DND-41 (cell line): ENCODE data around the gene FBP2.
"Not testable (repeated sequence)": the region's sequence is repeated elsewhere in the genome, so short reads cannot be mapped to it uniquely, and the experiment has no call there.

Experiments used
- ATAC-seq: fragments of 200-7000 bp; cut with Tn5 transposase; 3 replicates; pipeline ENCODE4 v1.9.1; 2021; ENCODE audit warnings: low read depth; ENCODE audit not compliant: insufficient read depth
- DNase-seq: peaks from one replicate; pipeline ENCODE4 v3.0.0-alpha.2; 2020
- H2AFZ ChIP-seq: 2 replicates; pipeline ENCODE4 v1.6.0; 2012; ENCODE audit warnings: low read depth, low read length
- H3K27ac ChIP-seq: 2 replicates; pipeline ENCODE4 v1.5.1; 2012; ENCODE audit warnings: low read length, inconsistent platforms
- H3K27me3 ChIP-seq: fragments of 200-600 bp; sonication (generic); 2 replicates; pipeline ENCODE4 v1.6.0; 2012; ENCODE audit warnings: low read length, mild to moderate bottlenecking, inconsistent platforms; ENCODE audit not compliant: insufficient read depth, poor library complexity
- H3K36me3 ChIP-seq: 2 replicates; pipeline ENCODE4 v1.5.1; 2012; ENCODE audit warnings: low read length, inconsistent platforms; ENCODE audit not compliant: insufficient read depth
- H3K4me1 ChIP-seq: 2 replicates; pipeline ENCODE4 v1.5.1; 2012; ENCODE audit warnings: mild to moderate bottlenecking, low read length; ENCODE audit not compliant: insufficient read depth
- H3K4me2 ChIP-seq: 2 replicates; pipeline ENCODE4 v1.6.0; 2012; ENCODE audit warnings: mild to moderate bottlenecking, moderate library complexity, low read length, inconsistent platforms; ENCODE audit not compliant: insufficient read depth
- H3K4me3 ChIP-seq, 2 experiments: fragments of 200-600 bp in 1 of 2; shearing (Covaris generic) in 1 of 2; 2 replicates each; pipeline ENCODE4 v1.5.1; 2012 to 2016; ENCODE audit warnings: inconsistent platforms in 2 of 2, low read length in 2 of 2, mild to moderate bottlenecking in 2 of 2, low read depth in 1 of 2, moderate library complexity in 1 of 2
- H3K79me2 ChIP-seq: 2 replicates; pipeline ENCODE4 v1.6.0; 2012; ENCODE audit warnings: low read length, inconsistent platforms; ENCODE audit not compliant: insufficient read depth
- H3K9ac ChIP-seq: 2 replicates; pipeline ENCODE4 v1.6.0; 2012; ENCODE audit warnings: low read depth, mild to moderate bottlenecking, inconsistent platforms, low read length, moderate library complexity
- H3K9me3 ChIP-seq: 2 replicates; pipeline ENCODE4 v1.5.1; 2012; ENCODE audit warnings: low read length, moderate library complexity, mild to moderate bottlenecking, inconsistent platforms; ENCODE audit not compliant: insufficient read depth, severe bottlenecking
- H4K20me1 ChIP-seq: 2 replicates; pipeline ENCODE4 v1.6.0; 2012; ENCODE audit warnings: low read length; ENCODE audit not compliant: insufficient read depth
- EZH2 ChIP-seq: IDR thresholded peaks from 3 replicates; pipeline ENCODE4 v1.6.1; 2012; ENCODE audit warnings: borderline replicate concordance, low read depth, mild to moderate bottlenecking, moderate library complexity, low read length, inconsistent platforms; ENCODE audit not compliant: severe bottlenecking
- TF ChIP-seq, protein P1 (sequence below): IDR thresholded peaks from 2 replicates; pipeline ENCODE4 v1.5.1; 2012; ENCODE audit warnings: borderline replicate concordance, low read length, moderate library complexity, mild to moderate bottlenecking; ENCODE audit not compliant: poor library complexity, severe bottlenecking; ENCODE audit errors: extremely low read depth

FBP2 gene

DNA sequence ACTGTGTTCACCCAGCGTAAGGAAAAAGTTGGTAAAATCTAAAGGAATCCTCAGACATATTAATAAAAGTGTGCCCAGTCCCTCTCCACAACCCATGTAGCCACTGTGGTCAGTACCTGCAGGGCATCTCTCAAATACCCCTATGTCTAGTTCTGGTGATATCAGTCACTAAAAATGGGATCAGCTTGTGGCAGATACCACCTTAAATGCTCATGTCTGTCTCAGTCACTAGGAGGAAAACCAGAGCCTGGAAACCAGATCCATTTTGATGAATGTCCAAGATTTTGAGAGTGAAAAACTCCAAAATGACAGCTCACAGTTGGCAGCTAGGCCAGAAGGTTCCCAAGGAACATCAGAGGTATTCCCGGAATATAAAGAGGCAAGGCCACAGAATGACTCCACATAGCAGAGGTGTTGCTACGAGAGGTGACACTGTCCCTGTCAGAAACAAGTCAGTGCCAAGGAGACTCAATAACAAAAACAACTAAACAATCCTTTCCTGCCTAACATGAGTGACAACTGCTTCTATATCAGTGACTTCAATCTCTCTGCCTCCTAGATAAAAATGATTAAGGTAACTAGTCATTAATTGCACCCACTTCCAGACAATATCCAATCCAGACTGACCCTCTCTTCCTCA lies 25.3 kb downstream of the FBP2 start:
- Histone ChIP-seq H3K4me2 (no peak overlapping the region), H3K4me3 (no peak overlapping the region), H3K4me1 (no peaks in the 10 kb centered on the region), H4K20me1 (no peaks in the 10 kb centered on the region), H3K27me3 (no peaks in the 10 kb centered on the region), H3K79me2 (no peaks in the 10 kb centered on the region), H3K27ac (no peak overlapping the region), H3K9ac (no peak overlapping the region), H3K9me3 (no peaks in the 10 kb centered on the region), H2AFZ (no peak overlapping the region), H3K36me3 (no peaks in the 10 kb centered on the region)
- TF ChIP-seq, protein P1, sequence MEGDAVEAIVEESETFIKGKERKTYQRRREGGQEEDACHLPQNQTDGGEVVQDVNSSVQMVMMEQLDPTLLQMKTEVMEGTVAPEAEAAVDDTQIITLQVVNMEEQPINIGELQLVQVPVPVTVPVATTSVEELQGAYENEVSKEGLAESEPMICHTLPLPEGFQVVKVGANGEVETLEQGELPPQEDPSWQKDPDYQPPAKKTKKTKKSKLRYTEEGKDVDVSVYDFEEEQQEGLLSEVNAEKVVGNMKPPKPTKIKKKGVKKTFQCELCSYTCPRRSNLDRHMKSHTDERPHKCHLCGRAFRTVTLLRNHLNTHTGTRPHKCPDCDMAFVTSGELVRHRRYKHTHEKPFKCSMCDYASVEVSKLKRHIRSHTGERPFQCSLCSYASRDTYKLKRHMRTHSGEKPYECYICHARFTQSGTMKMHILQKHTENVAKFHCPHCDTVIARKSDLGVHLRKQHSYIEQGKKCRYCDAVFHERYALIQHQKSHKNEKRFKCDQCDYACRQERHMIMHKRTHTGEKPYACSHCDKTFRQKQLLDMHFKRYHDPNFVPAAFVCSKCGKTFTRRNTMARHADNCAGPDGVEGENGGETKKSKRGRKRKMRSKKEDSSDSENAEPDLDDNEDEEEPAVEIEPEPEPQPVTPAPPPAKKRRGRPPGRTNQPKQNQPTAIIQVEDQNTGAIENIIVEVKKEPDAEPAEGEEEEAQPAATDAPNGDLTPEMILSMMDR = no peak
- TF ChIP-seq EZH2 = no peak
- no peak for DNase-seq
- ATAC-seq = no peak

DNA sequence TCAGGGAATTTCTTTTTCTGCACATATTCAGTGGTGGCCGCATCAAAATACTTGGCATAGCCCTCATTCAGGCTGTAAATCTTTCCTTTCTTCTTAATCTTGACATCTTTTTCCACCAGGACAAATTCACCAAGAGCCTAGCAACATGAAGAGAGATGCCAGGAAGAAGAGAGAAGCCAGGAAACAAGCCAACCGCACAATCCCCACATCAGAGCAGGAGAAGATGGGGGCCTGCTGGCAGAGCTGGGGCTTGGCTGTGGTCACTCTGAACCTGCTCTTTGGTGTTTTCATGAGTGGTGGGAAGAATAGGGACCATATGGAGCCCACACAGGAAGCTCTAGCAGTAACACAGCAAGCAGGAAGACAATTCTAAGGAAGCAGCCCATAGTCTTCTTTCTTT lies 26.4 kb downstream of the FBP2 start:
- H3K4me2 ChIP-seq = no peak overlapping the region
- no peak for ATAC-seq

DNA sequence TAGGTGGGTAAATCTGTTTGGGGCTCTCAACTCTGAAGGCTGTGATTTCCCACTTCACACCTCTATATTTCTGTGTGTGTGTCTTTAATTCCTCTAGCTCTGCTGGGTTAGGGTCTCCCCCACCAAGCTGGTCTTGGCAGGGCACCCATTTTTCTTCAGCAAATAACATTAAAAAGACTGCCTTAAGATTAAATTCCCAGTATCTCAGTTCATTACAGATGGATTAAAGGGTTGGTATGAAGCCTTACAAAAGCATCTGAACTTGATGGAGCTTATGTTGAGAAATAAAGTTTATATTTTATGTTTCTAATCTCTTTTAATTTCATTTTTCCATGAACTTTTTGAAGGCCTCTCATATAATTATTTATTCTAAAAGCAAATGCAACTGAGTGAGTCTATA lies 27.1 kb downstream of the FBP2 start:
- no peak overlapping the region for H3K9ac ChIP-seq

More for the DNA sequence above, 26.4 kb downstream of the FBP2 start:
- no peak for DNase-seq
- TF ChIP-seq EZH2 = no peak
- TF ChIP-seq, protein P1 = no peak
- H3K4me3 ChIP-seq = no peak overlapping the region
- no peaks in the 10 kb centered on the region for H3K4me1 ChIP-seq
- no peaks in the 10 kb centered on the region for H3K36me3 ChIP-seq
- no peak overlapping the region for H3K27ac ChIP-seq
- no peaks in the 10 kb centered on the region for H4K20me1 ChIP-seq
- no peak overlapping the region for H3K9ac ChIP-seq
- H3K27me3 ChIP-seq = no peaks in the 10 kb centered on the region
- no peak overlapping the region for H2AFZ ChIP-seq
- H3K79me2 ChIP-seq = no peaks in the 10 kb centered on the region
- H3K9me3 ChIP-seq = no peaks in the 10 kb centered on the region

DNA sequence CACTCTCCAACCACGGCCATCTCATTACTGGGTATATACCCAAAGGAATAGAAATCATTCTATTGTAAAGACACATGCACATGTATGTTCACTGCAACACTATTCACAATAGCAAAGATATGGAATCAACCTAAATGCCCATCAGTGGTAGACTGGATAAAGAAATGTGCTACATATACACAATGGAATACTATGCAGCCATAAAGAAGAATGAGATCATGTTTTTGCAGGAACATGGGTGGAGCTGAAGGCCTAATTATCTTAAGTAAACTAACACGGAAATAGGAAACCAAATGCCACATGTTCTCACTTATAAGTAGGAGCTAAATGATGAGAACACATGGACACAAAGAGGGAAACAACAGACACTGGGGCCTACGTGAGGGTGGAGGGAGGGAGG lies 29.3 kb downstream of the FBP2 start:
- H3K4me3 ChIP-seq, H3K9me3 ChIP-seq, H4K20me1 ChIP-seq, H3K79me2 ChIP-seq, H3K36me3 ChIP-seq, H3K4me1 ChIP-seq, H3K9ac ChIP-seq, H3K27me3 ChIP-seq, ATAC-seq, H3K4me2 ChIP-seq, DNase-seq, H2AFZ ChIP-seq, H3K27ac ChIP-seq: not testable (repeated sequence)

More for the DNA sequence above, 27.1 kb downstream of the FBP2 start:
- no peaks in the 10 kb centered on the region for H3K4me1 ChIP-seq
- H3K79me2 ChIP-seq = no peaks in the 10 kb centered on the region
- no peaks in the 10 kb centered on the region for H3K9me3 ChIP-seq
- H4K20me1 ChIP-seq = no peaks in the 10 kb centered on the region
- ATAC-seq = no peak
- no peak for DNase-seq
- no peak overlapping the region for H3K4me3 ChIP-seq
- no peak overlapping the region for H3K27ac ChIP-seq
- H3K36me3 ChIP-seq = no peaks in the 10 kb centered on the region
- H2AFZ ChIP-seq = no peak overlapping the region
- H3K4me2 ChIP-seq = no peak overlapping the region
- no peaks in the 10 kb centered on the region for H3K27me3 ChIP-seq
- TF ChIP-seq, protein P1 = no peak
- TF ChIP-seq EZH2 = no peak
